Kidney (tissue), 14 donors: ENCODE measurements around the gene NCR2. TPM values are rescaled to one million over a fixed set of nuclear protein-coding genes. Genes with fewer than 3 reads are reported as not detected.

ENCODE experiments used
- DNase-seq, 5 donors: peaks; one replicate each; pipeline ENCODE4 v3.0.0-alpha.2; 2013 to 2020
- FAIRE-seq: peaks from 2 replicates; lab custom pipeline; 2012; peaks lifted over from hg19 to GRCh38; lab: Jason Lieb, UNC
- H3K27ac ChIP-seq, 2 donors: one replicate each; pipeline ENCODE4 v1.7.0; 2013; ENCODE audit warnings: low read depth in 2 of 2, low read length in 2 of 2, inconsistent platforms in 1 of 2
- H3K27me3 ChIP-seq: one replicate; pipeline ENCODE4 v1.7.1; 2013; ENCODE audit warnings: low read length, inconsistent platforms; ENCODE audit not compliant: control insufficient read depth, insufficient read depth
- H3K36me3 ChIP-seq, 3 donors: one replicate each; pipeline versions ENCODE4 v1.7.0 to v1.7.1; 2013; ENCODE audit warnings: low read length in 3 of 3, control low read depth in 1 of 3, inconsistent platforms in 1 of 3; ENCODE audit not compliant: insufficient read depth in 3 of 3, control insufficient read depth in 2 of 3
- H3K4me1 ChIP-seq, 3 donors: one replicate each; pipeline versions ENCODE4 v1.7.0 to v1.7.1; 2013; ENCODE audit warnings: low read length in 3 of 3, inconsistent platforms in 1 of 3, low read depth in 1 of 3; ENCODE audit not compliant: control insufficient read depth in 2 of 3, insufficient read depth in 2 of 3
- H3K4me3 ChIP-seq, 3 donors: one replicate each; pipeline versions ENCODE4 v1.7.0 to v1.8.1; 2013; ENCODE audit warnings: low read length in 3 of 3, control low read depth in 1 of 3, inconsistent platforms in 1 of 3
- H3K9ac ChIP-seq, 3 donors: one replicate each; pipeline versions ENCODE4 v1.7.0 to v1.7.1; 2013; ENCODE audit warnings: low read length in 3 of 3, control low read depth in 1 of 3, inconsistent platforms in 1 of 3
- H3K9me3 ChIP-seq, 3 donors: one replicate each; pipeline versions ENCODE4 v1.7.0 to v1.7.1; 2013; ENCODE audit warnings: low read length in 3 of 3, control low read depth in 1 of 3, inconsistent platforms in 1 of 3; ENCODE audit not compliant: control insufficient read depth in 2 of 3, insufficient read depth in 1 of 3
- intact Hi-C: fragments of 100-400 bp; cut with DNase I; formaldehyde crosslinking; loops from one replicate; pipeline ENCODE4 v1.11.1; 2022
- polyA plus RNA-seq: library from polyadenylated mRNA; stranded (reverse); fragments of 350-450 nt; fragmentation: Illumina TruSeq; extraction: RNeasy Lipid Tissue Mini Kit (QIAGEN cat#74804); gene quantifications from one replicate; pipeline ENCODE4 v1.2.3, GENCODE V29; 2014; ENCODE audit warnings: low read depth, low replicate concordance; ENCODE audit not compliant: insufficient read depth
- total RNA-seq: library from RNA; stranded (reverse); fragmentation: NEBNext Ultra II Directional; extraction: Animal tissue kit (Norgen Biotek cat#: 25700); gene quantifications from one replicate; pipeline ENCODE4 v1.2.1, GENCODE V29; 2021
- TF ChIP-seq, protein P1 (sequence below): IDR thresholded peaks from 3 replicates; pipeline ENCODE4 v1.5.1; 2012; ENCODE audit warnings: mild to moderate bottlenecking, moderate library complexity, borderline replicate concordance; ENCODE audit not compliant: insufficient read depth; ENCODE audit errors: extremely low read depth
- donor health status: control.
- donor health status: control.
- donor health status: control.
- donor health status: control.
- donor health status: control.
- donor health status: DM: yes; HTN: yes; CAD: no.
- donor health status: Normal renal cell carcinoma (clear cell type).

Gene NCR2
- total and polyA plus RNA-seq, 2 donors from 2014 or later = not detected

DNA sequence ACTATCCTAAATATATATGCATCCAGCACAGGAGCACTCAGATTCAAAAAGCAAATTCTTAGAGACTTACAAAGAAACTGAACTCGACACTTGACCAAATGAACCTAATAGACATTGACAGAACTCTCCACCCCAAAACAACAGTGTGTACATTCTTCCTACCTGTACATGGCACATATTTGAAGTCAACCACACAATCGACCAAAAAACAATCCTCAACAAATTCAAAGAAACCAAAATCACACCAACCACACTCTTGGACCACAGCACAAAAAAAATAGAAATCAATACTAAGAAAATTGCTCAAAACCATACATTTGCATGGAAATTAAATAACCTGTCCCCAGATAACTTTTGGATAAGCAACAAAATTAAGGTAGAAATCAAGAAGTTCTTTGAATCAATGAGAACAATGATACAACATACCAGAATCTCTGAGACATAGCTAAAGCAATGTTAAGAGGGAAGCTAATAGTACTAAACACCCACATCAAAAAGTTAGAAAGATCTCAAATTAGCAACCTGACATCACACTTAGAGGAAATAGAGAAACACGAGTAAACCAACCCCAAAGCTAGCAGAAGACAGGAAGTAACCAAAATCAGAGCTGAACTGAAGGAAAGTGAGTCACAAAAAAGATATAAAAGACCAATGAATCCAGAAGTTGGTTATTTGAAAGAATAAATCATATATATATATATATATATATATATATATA lies 36.5 kb upstream of the NCR2 start:
- H3K9me3 ChIP-seq = peaks cover 0 to 3% (median 0%) of the 10 kb centered on the region in 3 donors
- no peak for FAIRE-seq

GRCh38 chr6:41302638-41303037 lies 32.8 kb upstream of the NCR2 start:
- no peaks in the 10 kb centered on the region for H3K27me3 ChIP-seq
- DNase-seq (no peak), FAIRE-seq (no peak)
- H3K27ac ChIP-seq = no peak overlapping the region
- peaks cover 0 to 3% (median 0%) of the 10 kb centered on the region in 3 donors for H3K9me3 ChIP-seq
- TF ChIP-seq, protein P1, sequence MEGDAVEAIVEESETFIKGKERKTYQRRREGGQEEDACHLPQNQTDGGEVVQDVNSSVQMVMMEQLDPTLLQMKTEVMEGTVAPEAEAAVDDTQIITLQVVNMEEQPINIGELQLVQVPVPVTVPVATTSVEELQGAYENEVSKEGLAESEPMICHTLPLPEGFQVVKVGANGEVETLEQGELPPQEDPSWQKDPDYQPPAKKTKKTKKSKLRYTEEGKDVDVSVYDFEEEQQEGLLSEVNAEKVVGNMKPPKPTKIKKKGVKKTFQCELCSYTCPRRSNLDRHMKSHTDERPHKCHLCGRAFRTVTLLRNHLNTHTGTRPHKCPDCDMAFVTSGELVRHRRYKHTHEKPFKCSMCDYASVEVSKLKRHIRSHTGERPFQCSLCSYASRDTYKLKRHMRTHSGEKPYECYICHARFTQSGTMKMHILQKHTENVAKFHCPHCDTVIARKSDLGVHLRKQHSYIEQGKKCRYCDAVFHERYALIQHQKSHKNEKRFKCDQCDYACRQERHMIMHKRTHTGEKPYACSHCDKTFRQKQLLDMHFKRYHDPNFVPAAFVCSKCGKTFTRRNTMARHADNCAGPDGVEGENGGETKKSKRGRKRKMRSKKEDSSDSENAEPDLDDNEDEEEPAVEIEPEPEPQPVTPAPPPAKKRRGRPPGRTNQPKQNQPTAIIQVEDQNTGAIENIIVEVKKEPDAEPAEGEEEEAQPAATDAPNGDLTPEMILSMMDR = no peak
- H3K4me3 ChIP-seq = no peak overlapping the region
- no peaks in the 10 kb centered on the region for H3K36me3 ChIP-seq
- intact Hi-C loops = no loop called here
- no peaks in the 10 kb centered on the region for H3K4me1 ChIP-seq
- no peak overlapping the region for H3K9ac ChIP-seq

More for the DNA sequence above, 36.5 kb upstream of the NCR2 start:
- H3K9ac ChIP-seq = no peak overlapping the region
- H3K27ac ChIP-seq = no peak overlapping the region
- H3K4me1 ChIP-seq = no peaks in the 10 kb centered on the region
- no peak for DNase-seq
- TF ChIP-seq, protein P1 = no peak
- no peak overlapping the region for H3K4me3 ChIP-seq
- H3K27me3 ChIP-seq = no peaks in the 10 kb centered on the region
- no peaks in the 10 kb centered on the region for H3K36me3 ChIP-seq
- intact Hi-C loops = no loop called here

- Histone ChIP-seq H3K4me3 (no peak overlapping the region), H3K4me1 (no peaks in the 10 kb centered on the region), H3K9ac (no peak overlapping the region), H3K36me3 (no peaks in the 10 kb centered on the region), H3K27me3 (no peaks in the 10 kb centered on the region), H3K27ac (no peak overlapping the region), H3K9me3 (peaks cover 0 to 3% (median 0%) of the 10 kb centered on the region in 3 donors)
- DNase-seq (peak in 4 of 5 donors; percentile 52 to 81 (median 67)), FAIRE-seq (peak; percentile 70)
- TF ChIP-seq, protein P1 = peak; percentile 51
- intact Hi-C loops = no loop called here
These were observed 29.1 kb upstream of the NCR2 start for GRCh38 chr6:41306187-41306854.
